Stimulated activated CD4-positive, alpha-beta T cell treated with anti-CD3 and anti-CD28 coated beads, Interleukin-15, amount 100 ng/mL, for 48 hours (primary cell): ENCODE data around the gene COLEC12.

Experiments
- DNase-seq, 2 donors: peaks; one replicate each; pipeline ENCODE4 v3.0.0-alpha.2; 2020; ENCODE audit warnings: low read depth in 2 of 2

COLEC12 gene

GRCh38 chr18:506264-506663 lies 5.8 kb upstream of the COLEC12 start:
- no peak for DNase-seq

DNA sequence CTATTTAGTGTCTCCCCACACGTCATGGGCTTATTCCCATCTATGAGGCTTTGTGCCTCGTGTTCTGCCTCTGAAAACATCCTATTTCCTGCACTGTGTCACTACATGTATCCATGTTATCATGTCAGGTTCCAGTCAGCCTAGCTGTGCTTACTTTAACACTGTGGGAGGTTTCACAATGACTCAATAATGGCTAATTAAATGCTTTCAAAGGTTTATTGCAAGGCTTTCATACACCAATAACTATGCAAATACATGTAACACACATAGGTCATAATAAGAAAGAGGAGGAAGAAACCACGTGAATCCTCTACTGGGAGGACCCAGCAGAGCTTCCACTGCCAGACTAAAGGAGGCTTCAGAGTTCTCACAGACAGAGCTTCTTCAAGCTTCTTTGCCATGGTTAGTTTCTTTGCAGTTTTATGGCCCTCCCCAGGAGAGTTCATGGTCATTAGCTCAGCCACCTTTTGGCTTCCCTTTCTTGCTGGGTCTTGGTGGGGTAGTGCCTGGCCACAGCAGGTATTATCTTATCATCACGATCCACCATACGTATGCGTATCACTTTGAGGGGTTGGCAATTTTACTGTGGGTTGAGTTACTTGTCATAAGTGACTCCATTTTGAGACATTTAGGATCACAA lies 5.1 kb upstream of the COLEC12 start:
- no peak for DNase-seq

DNA sequence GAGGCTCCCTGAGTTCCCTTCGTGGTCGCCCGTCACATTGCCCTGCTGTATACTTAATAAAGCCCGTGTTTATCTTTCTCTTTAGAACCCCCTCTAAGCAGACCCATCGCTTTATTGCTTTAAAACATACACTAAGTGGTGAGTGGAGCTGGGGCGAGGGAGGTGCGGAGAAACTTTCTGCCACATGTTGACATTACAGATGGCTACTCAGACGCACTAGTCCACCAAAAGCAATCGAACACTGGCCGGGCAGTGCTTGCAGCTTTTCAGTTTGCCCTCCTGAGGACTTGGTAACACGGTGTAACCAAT lies 859 bp upstream of the COLEC12 start:
- DNase-seq, result no peak

GRCh38 chr18:499776-500631 lies 497 bp downstream of the COLEC12 start:
- DNase-seq, result no peak

- no peak for DNase-seq
These were observed 1.3 kb downstream of the COLEC12 start for GRCh38 chr18:498931-499775.

DNA sequence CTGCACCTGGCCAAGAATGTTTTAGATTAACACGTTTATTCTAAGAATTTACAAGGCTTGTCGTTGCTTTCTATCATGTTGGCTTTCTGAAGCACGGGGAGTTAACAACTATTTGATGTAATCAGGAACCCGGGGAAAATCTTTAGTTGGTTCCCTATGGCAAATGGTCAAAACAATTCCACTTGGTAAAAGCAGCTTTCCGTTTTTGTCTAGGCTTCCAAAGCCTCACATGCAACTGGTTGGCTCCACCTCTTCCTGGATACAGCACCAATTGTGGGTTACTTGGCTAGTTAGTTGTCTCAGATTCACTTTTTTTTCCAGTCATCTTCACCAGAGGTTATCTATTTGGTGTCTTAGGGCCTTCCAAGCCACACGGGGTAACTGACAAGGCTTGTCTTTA lies 2.8 kb downstream of the COLEC12 start:
- no peak for DNase-seq

DNA sequence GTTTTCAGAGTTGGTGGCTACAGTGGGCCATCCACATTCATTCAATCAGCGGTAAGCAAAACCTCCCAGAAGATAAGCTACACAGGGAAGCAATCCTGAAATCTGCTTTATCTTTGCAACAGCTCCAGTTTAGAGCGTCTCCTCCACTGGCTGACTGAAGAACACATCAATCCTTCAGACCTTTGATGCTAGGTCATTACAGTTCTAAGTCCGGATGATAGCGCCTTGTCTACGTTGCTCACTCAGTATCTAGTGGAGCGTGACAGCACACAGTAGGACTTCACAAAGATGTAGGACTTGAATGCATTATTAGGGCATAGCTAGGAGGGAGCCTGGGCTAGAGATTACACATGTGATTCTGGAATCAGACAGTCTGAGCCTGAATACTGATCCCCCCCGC lies 5.0 kb downstream of the COLEC12 start:
- no peak for DNase-seq

DNA sequence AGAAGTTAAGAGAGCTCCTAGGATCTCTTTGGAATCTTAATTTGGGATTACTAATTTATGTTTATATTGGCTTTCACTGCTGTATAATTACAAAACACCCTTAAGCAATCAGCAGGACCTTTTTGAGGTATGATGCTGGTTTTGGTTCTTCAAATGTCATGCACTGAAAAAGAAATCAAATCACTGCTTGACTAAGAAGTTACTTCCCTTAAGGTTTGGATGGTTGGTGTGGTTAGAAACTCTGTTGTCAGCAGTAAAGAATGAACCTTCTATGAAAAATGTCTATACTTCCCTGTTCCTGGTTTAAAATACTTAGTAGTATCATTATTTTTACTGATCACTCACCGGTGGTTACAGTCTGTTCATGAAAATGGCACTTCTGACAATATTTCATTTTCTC lies 5.5 kb downstream of the COLEC12 start:
- DNase-seq, result no peak

GRCh38 chr18:493986-494983 lies 6.2 kb downstream of the COLEC12 start:
- no peak for DNase-seq

GRCh38 chr18:492451-492850 lies 8.1 kb downstream of the COLEC12 start:
- no peak for DNase-seq

- DNase-seq, result no peak
These were observed 9.9 kb downstream of the COLEC12 start for GRCh38 chr18:490624-491023.

GRCh38 chr18:490024-490366 lies 10.5 kb downstream of the COLEC12 start:
- DNase-seq, result no peak

- no peak for DNase-seq
These were observed 11.1 kb downstream of the COLEC12 start for GRCh38 chr18:489244-490023.

GRCh38 chr18:486929-487740 lies 13.4 kb downstream of the COLEC12 start:
- DNase-seq, result no peak

DNA sequence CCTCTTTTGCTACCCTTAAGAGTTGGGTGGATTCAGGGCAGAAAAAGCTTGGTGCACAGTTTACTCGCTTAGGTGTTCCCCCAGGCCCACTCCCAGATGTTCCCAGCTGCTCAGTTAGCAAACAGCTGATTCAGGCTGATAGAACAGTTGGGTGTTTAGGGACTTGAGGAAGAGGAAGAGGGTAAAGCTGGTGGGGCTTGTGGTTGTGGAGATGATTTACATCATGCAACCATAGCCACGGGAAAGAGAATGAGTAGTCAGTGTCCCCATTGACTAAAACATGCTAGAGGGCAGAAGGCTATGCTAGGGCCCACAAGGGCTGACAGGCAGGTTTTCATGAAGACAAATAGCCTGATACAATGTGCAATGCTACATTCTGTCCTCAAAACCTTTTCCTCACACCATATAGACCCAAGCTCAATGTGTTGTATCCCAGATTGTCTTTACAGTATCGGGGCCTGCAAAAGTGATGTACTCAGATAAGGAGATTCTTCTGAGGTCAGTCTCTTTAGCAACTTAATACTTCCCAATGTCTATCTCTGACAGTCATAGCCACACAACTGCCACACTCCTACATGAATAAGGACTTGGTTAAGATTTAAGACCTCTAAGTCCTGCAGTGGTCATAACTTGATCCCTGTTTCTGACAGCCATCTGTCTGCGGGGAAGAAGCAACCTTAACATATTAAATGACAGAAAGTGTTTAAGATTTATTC lies 15.6 kb downstream of the COLEC12 start:
- DNase-seq, result no peak

DNA sequence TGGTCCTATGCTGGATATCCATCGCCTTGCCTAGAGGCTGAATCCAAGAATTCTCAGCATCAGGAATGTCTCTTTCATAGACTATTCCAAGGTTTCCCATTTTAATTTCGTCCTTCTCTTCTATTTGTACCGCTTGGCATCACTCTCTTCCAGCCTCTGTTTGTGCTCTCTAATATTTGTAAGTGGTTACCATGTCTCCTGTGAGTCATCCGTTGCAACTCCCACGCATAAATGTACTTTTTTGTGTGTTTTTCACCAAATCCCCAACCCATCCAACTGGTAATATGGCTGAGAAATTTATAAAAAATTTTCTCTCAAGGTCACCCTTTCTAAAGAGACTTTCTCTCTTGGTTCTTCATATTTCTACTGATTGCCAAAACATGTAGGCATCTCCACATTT lies 21.8 kb downstream of the COLEC12 start:
- no peak for DNase-seq

- DNase-seq, result no peak
These were observed 22.9 kb downstream of the COLEC12 start for GRCh38 chr18:477565-477964.

DNA sequence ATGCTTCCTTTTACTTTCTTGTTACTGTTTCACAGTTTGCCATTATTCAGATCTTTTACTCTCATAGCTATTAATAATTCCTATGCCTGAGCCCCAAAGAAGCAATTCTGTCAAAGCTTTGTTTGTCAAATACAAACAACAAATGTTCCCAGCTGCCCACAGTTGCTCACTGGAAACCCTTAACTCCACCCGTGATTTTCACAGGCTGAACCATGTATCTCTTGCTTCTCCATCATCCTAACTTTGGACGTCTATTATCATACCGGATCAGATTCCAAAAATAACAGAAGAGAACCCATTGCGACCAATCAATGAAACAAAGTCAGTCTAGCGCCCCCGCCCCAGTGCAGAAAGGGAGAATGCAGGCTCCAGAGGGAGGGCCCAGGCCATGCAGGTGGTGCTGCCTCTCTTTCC lies 24.2 kb downstream of the COLEC12 start:
- DNase-seq, result no peak
